Endothelial cell of umbilical vein (primary cell): ENCODE data around the gene CDK12. TPM values are rescaled to one million over a fixed set of nuclear protein-coding genes. Genes with fewer than 3 reads are reported as not detected.
"Not testable (repeated sequence)": the region's sequence is repeated elsewhere in the genome, so short reads cannot be mapped to it uniquely, and the experiment has no call there.

ENCODE experiments used
- BruUV-seq: library from RNA; stranded (reverse); fragments of 400-500 nt; replicated peaks from 2 replicates; lab custom pipeline; 2021; lab: Mats Ljungman, UMichigan
- CTCF ChIA-PET: fragments of 300-600, 350-600 bp; sonication (Branson Sonifier 250); formaldehyde crosslinking; loops from one replicate; lab custom pipeline; 2021; ENCODE audit warnings: antibody characterized with exemption, inconsistent platforms; lab: Charles Lee
- POLR2A ChIA-PET: fragments of 300-600, 350-600 bp; sonication (Branson Sonifier 250); formaldehyde crosslinking; loops from one replicate; lab custom pipeline; 2021; ENCODE audit warnings: antibody characterized with exemption, inconsistent platforms; lab: Charles Lee
- DNase-seq: peaks from one replicate; pipeline ENCODE4 v3.0.0-alpha.2; 2011; ENCODE audit warnings: low read depth, low spot score
- FAIRE-seq: peaks from 2 replicates; lab custom pipeline; 2011; peaks lifted over from hg19 to GRCh38; lab: Jason Lieb, UNC
- H2AFZ ChIP-seq: 2 replicates; pipeline ENCODE4 v1.6.0; 2012; ENCODE audit warnings: low read depth, low read length, control low read depth, inconsistent platforms
- H3K27ac ChIP-seq: 2 replicates; pipeline ENCODE4 v1.5.1; 2011; ENCODE audit warnings: low read depth, mild to moderate bottlenecking, control low read depth, low read length, moderate library complexity; ENCODE audit not compliant: insufficient read depth
- H3K27me3 ChIP-seq, 2 experiments: 2 replicates each; pipeline versions ENCODE4 v1.6.0 to v1.6.1; 2011; ENCODE audit warnings: low read length in 2 of 2, mixed read lengths in 1 of 2; ENCODE audit not compliant: control insufficient read depth in 2 of 2, insufficient read depth in 2 of 2
- H3K36me3 ChIP-seq, 2 experiments: 2 replicates in 1 of 2; 3 replicates in 1 of 2; pipeline ENCODE4 v1.5.1; 2011; ENCODE audit warnings: low read length in 2 of 2, mild to moderate bottlenecking in 1 of 2, moderate library complexity in 1 of 2; ENCODE audit not compliant: control insufficient read depth in 2 of 2, insufficient read depth in 2 of 2; ENCODE audit errors: extremely low read depth in 1 of 2
- H3K4me1 ChIP-seq: 3 replicates; pipeline ENCODE4 v1.5.1; 2011; ENCODE audit warnings: mild to moderate bottlenecking, low read length; ENCODE audit not compliant: control insufficient read depth, insufficient read depth; ENCODE audit errors: extremely low read depth
- H3K4me2 ChIP-seq: 2 replicates; pipeline ENCODE4 v1.6.1; 2011; ENCODE audit warnings: low read length, control low read depth, mixed read lengths; ENCODE audit not compliant: insufficient read depth
- H3K4me3 ChIP-seq, 3 experiments: fragments of 200-600 bp in 1 of 3; sonication (generic), shearing (Covaris generic) in 1 of 3; replicated peaks in 1 of 3; 2 replicates each; pipeline ENCODE4 v1.5.1; 2011 to 2016; ENCODE audit warnings: control low read depth in 3 of 3, low read length in 3 of 3, mild to moderate bottlenecking in 2 of 3, inconsistent platforms in 1 of 3, low read depth in 1 of 3, moderate library complexity in 1 of 3; ENCODE audit not compliant: insufficient read depth in 1 of 3
- H3K79me2 ChIP-seq: 2 replicates; pipeline ENCODE4 v1.6.0; 2012; ENCODE audit warnings: low read length, inconsistent platforms; ENCODE audit not compliant: control insufficient read depth, insufficient read depth
- H3K9ac ChIP-seq: replicated peaks from 2 replicates; pipeline ENCODE3; 2011; ENCODE audit warnings: low read length, control low read depth; ENCODE audit not compliant: insufficient read depth; ENCODE audit errors: extremely low read depth
- H3K9me1 ChIP-seq: replicated peaks from 3 replicates; pipeline ENCODE4 v1.6.0; 2011; ENCODE audit warnings: mild to moderate bottlenecking, low read length; ENCODE audit not compliant: control insufficient read depth, insufficient read depth; ENCODE audit errors: extremely low read depth
- H3K9me3 ChIP-seq: replicated peaks from 2 replicates; pipeline ENCODE4 v1.5.1; 2012; ENCODE audit warnings: low read length, inconsistent platforms; ENCODE audit not compliant: control insufficient read depth, insufficient read depth
- H4K20me1 ChIP-seq: replicated peaks from 2 replicates; pipeline ENCODE3; 2011; ENCODE audit warnings: mild to moderate bottlenecking, low read length; ENCODE audit not compliant: control insufficient read depth, insufficient read depth; ENCODE audit errors: extremely low read depth
- CTCF ChIP-seq, 2 donors: IDR thresholded peaks; 1 replicate in 1 of 2; 2 replicates in 1 of 2; pipeline ENCODE4 v1.5.1; 2011; ENCODE audit warnings: low read length in 2 of 2, mild to moderate bottlenecking in 2 of 2, moderate library complexity in 2 of 2, control low read depth in 1 of 2, inconsistent platforms in 1 of 2, low read depth in 1 of 2; ENCODE audit not compliant: insufficient read depth in 1 of 2; ENCODE audit errors: extremely low read depth in 1 of 2
- EZH2 ChIP-seq: IDR thresholded peaks from 2 replicates; pipeline ENCODE4 v1.6.1; 2012; ENCODE audit warnings: borderline replicate concordance, low read depth, mild to moderate bottlenecking, moderate library complexity, low read length, inconsistent platforms; ENCODE audit not compliant: severe bottlenecking
- FOS ChIP-seq: IDR thresholded peaks from 2 replicates; pipeline ENCODE4 v1.6.1; 2011; ENCODE audit warnings: mild to moderate bottlenecking, low read length, moderate library complexity, borderline replicate concordance; ENCODE audit not compliant: insufficient read depth
- GATA2 ChIP-seq: IDR thresholded peaks from 2 replicates; pipeline ENCODE4 v1.7.0; 2011; ENCODE audit warnings: low read depth, mild to moderate bottlenecking, moderate library complexity, mixed read lengths, low read length; ENCODE audit not compliant: insufficient read length, insufficient read depth
- JUN ChIP-seq: IDR thresholded peaks from 2 replicates; pipeline ENCODE4 v1.6.1; 2011; ENCODE audit warnings: borderline replicate concordance, low read depth; ENCODE audit not compliant: insufficient read length, insufficient read depth
- MAX ChIP-seq: IDR thresholded peaks from 2 replicates; pipeline ENCODE4 v1.6.1; 2011; ENCODE audit not compliant: insufficient read depth, insufficient read length
- MYC ChIP-seq: IDR thresholded peaks from one replicate; pipeline ENCODE4 v1.6.1; 2011; ENCODE audit warnings: mild to moderate bottlenecking, low read depth, low read length
- POLR2A ChIP-seq: IDR thresholded peaks from 2 replicates; pipeline ENCODE4 v1.6.1; 2012; ENCODE audit warnings: low read depth, mild to moderate bottlenecking, control low read depth, low read length
- POLR2AphosphoS5 ChIP-seq: IDR thresholded peaks from 2 replicates; pipeline ENCODE4 v1.6.1; 2012; ENCODE audit warnings: low read depth, mild to moderate bottlenecking, control low read depth, low read length, moderate library complexity; ENCODE audit not compliant: insufficient read depth
- dilution Hi-C: fragments of 300-500 bp; cut with MboI; formaldehyde crosslinking; loops from one replicate; pipeline ENCODE4 v1.15.0; 2019; ENCODE audit warnings: low sequenced_read_pairs; ENCODE audit not compliant: extremely low pct_ligation_motif_present
- intact Hi-C: fragments of 100-400 bp; cut with micrococcal nuclease; formaldehyde crosslinking; loops from one replicate; pipeline ENCODE4 v1.10.0; 2022
- polyA plus RNA-seq, 4 experiments: library from polyadenylated mRNA; depleted of rRNA in 3 of 4; stranded (reverse) in 3 of 4; unstranded in 1 of 4; fragments of >200 nt; gene quantifications; 2 replicates each; pipeline versions ENCODE4 v1.2.1 to v1.2.3, GENCODE V29; 2011 to 2012; ENCODE audit warnings: missing spikeins in 1 of 4
- total RNA-seq: library from RNA; stranded (reverse); gene quantifications from 2 replicates; pipeline ENCODE4 v1.2.3, GENCODE V29; 2021

The CDK12 gene
- total and polyA plus RNA-seq, 2 donors (not counting 3 experiments of a cell fraction or from before 2014, with no cell fraction given): 14.2 to 55.4 TPM

GRCh38 chr17:39536468-39536867, 75.2 kb downstream of the CDK12 start:
- no peak for FAIRE-seq
- H3K9me1 ChIP-seq: no peaks in the 10 kb centered on the region
- no peaks in the 10 kb centered on the region for H3K9me3 ChIP-seq
- no peak overlapping the region for H3K4me2 ChIP-seq
- POLR2A ChIA-PET: no interaction called here
- intact Hi-C loops: no loop called here
- CTCF ChIA-PET: interaction anchor here (1.0 to 4.1 kb wide), 5 partner anchors 10 to 115 kb away, joined by 3 to 26 read pairs (median 10); no protein-coding TSS in a partner anchor
- H3K79me2 ChIP-seq: no peaks in the 10 kb centered on the region
- H3K4me3 ChIP-seq: no peak overlapping the region
- peaks cover 11% of the 10 kb centered on the region for H3K4me1 ChIP-seq
- peaks cover 0 to 4% of the 10 kb centered on the region in 2 experiments for H3K36me3 ChIP-seq
- dilution Hi-C loops: no loop called here
- no TSS peak for BruUV-seq
- no peak for DNase-seq
- no peaks in the 10 kb centered on the region for H4K20me1 ChIP-seq
- no peak overlapping the region for H3K27ac ChIP-seq
- H3K9ac ChIP-seq: no peak overlapping the region
- TF ChIP-seq CTCF (IDR thresholded peaks at IDR 0.05; ENCODE audit: extremely low read depth in 1 of 2, insufficient read depth in 1 of 2, low read depth in 1 of 2, low read length in 2 of 2) (no peak), MAX (no peak), POLR2A (no peak), JUN (no peak), GATA2 (no peak), MYC (no peak), EZH2 (no peak), FOS (no peak), POLR2AphosphoS5 (no peak)
- H2AFZ ChIP-seq: no peak overlapping the region
- H3K27me3 ChIP-seq: no peaks in the 10 kb centered on the region

GRCh38 chr17:39537364-39537763, 76.1 kb downstream of the CDK12 start:
- H3K9me1 ChIP-seq, H3K36me3 ChIP-seq, H3K9ac ChIP-seq, BruUV-seq, FAIRE-seq, intact Hi-C loops, H3K27ac ChIP-seq, POLR2A ChIA-PET, DNase-seq, H4K20me1 ChIP-seq, H3K27me3 ChIP-seq, H3K9me3 ChIP-seq, H3K4me3 ChIP-seq, H3K79me2 ChIP-seq, dilution Hi-C loops, H2AFZ ChIP-seq, H3K4me2 ChIP-seq: not testable (repeated sequence)
- peaks cover 13% of the 10 kb centered on the region for H3K4me1 ChIP-seq
- CTCF ChIA-PET: interaction anchor here (2.6 to 4.1 kb wide), 3 partner anchors 10 to 84 kb away, joined by 10 to 26 read pairs (median 11); no protein-coding TSS in a partner anchor
